Cardiac fibroblast (primary cell): Measurements from ENCODE around the gene DPF1.

Experiments
- DNase-seq, 2 donors: peaks; one replicate each; pipeline versions ENCODE4 v3.0.0 to v3.0.0-alpha.2; 2010; ENCODE audit warnings: low read depth in 2 of 2
- H3K4me3 ChIP-seq, 2 donors: replicated peaks in 1 of 2; 1 replicate in 1 of 2; 2 replicates in 1 of 2; pipeline ENCODE4 v1.5.1; 2011; ENCODE audit warnings: low read depth in 2 of 2, low read length in 2 of 2, mild to moderate bottlenecking in 2 of 2, moderate library complexity in 1 of 2
- TF ChIP-seq, protein P1 (sequence below): IDR thresholded peaks from one replicate; pipeline ENCODE4 v1.5.1; 2011; ENCODE audit warnings: low read depth, mild to moderate bottlenecking, low read length, inconsistent platforms

DPF1 gene

DNA sequence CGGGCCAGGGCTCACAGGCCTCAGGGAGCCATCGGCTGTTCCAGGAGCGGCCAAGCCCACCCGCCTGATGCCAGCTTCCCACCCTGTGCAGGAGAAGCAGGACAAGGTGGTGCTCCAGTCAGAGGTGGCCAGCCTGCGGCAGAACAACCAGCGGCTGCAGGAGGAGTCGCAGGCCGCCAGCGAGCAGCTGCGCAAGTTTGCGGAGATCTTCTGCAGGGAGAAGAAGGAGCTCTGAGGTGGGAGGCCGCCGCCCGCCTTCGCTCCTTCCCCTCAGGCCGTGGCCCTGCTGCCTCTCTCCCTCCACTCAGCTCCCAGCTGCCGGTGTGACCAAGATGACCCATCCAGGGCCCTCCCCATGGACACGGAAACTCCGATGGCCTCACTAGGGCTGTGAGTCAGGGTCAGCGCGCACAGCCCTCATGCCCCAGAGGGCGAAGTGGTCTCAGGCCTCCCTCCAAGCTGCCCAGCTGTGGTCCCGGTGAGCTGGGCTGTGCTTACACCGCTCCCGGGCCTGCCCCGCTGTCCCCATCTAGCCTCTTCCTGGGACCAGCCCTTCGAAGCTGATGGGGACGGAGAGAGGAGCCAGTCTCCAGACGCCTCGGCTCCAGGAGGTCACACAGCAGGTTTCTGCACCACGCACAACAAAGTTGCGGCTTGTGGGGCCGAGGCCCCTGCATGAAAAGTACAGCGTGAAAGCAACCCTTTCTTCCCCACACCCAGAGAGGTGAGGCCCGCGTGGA lies 17.8 kb downstream of the DPF1 start:
- TF ChIP-seq, protein P1, sequence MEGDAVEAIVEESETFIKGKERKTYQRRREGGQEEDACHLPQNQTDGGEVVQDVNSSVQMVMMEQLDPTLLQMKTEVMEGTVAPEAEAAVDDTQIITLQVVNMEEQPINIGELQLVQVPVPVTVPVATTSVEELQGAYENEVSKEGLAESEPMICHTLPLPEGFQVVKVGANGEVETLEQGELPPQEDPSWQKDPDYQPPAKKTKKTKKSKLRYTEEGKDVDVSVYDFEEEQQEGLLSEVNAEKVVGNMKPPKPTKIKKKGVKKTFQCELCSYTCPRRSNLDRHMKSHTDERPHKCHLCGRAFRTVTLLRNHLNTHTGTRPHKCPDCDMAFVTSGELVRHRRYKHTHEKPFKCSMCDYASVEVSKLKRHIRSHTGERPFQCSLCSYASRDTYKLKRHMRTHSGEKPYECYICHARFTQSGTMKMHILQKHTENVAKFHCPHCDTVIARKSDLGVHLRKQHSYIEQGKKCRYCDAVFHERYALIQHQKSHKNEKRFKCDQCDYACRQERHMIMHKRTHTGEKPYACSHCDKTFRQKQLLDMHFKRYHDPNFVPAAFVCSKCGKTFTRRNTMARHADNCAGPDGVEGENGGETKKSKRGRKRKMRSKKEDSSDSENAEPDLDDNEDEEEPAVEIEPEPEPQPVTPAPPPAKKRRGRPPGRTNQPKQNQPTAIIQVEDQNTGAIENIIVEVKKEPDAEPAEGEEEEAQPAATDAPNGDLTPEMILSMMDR = no peak
- no peak for DNase-seq
- no peak overlapping the region for H3K4me3 ChIP-seq

DNA sequence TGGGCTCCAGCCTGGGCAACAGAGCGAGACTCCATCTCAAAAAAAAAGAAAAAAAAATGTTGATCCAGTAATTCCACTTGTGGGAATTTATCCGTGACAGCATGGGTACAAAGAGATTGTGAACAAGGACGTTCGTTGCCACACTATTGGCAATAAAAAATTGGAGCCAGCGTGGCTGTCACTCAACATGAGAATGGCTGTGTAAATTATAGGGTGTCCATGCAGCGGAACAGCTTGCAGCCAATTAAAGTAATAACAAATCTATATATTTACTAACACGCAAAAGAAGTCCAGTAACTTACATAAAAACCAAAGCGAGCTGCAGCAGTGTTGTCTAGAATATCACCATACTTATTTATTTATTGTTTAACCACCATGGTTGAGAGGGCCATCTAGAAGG lies 19.3 kb downstream of the DPF1 start:
- no peak overlapping the region for H3K4me3 ChIP-seq
- TF ChIP-seq, protein P1 = no peak
- no peak for DNase-seq

DNA sequence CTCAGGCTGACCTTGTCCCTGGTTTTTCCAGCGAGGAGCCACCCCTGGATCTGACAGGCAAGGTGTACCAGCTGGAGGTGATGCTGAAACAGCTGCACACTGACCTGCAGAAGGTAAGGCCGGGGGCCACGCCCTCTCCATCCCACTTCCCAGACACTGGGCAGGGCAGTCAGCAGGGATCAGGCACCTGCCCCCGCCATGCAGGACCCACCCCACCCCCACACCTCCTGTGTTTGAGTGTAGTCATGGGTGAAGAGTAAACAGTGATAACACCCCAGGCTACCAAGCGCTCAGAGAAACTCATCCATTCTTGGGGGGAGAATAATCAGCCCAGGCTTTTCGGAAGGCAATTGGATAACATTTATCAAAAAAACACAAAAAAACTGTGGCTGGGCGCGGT lies 19.9 kb downstream of the DPF1 start:
- DNase-seq = no peak
- TF ChIP-seq, protein P1 = no peak
- H3K4me3 ChIP-seq = no peak overlapping the region

DNA sequence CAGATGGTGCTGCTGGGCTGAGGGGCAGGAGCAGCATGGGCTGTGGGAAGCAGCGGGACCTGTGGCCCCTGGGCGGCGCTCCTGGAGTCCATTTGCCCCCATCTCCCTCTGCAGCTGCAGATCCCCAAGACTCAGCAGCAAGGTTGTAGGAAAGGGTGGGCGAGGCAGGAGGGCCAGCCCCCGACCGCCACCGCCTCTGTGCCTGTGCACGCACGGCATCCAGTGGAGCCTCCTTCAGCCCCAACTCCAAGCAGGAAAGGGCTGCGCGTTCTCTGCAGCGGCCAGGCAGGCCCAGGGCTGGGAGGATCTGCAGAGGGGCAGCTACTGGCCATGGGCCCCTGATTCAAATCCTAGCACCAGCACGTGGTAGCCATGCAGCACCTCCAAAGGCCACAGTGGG lies 20.8 kb downstream of the DPF1 start:
- TF ChIP-seq, protein P1 = no peak
- no peak for DNase-seq
- no peak overlapping the region for H3K4me3 ChIP-seq

DNA sequence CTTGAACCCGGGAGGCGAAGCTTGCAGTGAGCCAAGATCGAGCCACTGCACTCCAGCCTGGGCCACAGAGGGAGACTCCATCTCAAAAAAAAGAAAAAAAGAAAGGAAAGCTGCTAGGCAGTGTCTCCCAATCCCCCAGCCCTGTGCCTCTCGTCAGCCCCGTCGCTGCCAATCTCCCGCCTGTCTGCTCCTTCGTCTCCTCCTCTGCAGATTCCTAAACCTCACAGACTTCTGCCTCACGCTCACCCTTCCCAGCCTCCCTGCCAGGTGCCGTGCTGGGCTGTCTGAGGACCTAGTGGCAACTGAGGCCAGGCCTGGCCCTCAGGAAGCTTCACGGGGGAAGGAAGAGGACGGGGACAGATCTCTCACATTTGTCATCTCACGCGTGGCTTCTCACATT lies 21.5 kb downstream of the DPF1 start:
- no peak for DNase-seq
- H3K4me3 ChIP-seq = no peak overlapping the region
- TF ChIP-seq, protein P1 = no peak

DNA sequence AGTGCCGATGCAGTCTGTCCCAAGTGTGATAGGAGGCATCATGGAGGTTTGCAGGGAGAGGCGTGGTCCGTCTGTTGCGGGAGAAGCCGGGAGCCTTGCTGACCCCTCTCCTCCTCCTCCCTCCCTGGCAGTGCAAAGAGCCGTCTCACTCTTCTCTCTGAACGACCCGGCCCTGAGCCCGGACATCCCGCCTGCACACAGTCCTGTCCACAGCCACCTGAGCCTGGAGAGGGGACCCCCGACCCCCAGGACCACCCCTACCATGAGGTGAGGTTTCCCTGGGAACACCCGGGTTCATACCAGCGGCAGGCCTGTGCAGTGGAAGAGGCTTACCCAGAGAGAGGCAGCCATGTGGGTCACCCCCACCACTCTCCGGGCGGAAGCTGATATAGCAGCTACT lies 22.3 kb downstream of the DPF1 start:
- TF ChIP-seq, protein P1 = no peak
- no peak overlapping the region for H3K4me3 ChIP-seq
- no peak for DNase-seq

DNA sequence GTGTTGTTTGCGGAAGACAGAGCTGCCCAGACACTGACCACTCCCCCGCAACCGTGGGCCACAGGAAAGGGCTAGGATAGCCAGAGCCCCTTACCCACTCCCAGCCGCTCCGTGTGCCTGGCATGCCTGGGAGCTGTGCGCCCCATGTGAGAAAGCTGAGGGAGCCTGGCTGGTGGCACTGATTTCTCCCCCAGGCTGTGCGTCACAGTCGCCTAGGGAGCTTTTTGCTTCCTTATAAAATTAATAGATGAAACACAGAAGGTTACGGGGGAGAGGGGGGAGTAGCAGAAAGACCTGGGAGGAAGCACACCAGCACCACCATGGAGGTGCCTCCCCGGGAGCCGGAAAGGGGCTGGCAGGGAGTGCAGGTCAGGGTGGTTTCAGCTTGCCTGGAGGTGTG lies 24.7 kb downstream of the DPF1 start:
- H3K4me3 ChIP-seq = no peak overlapping the region
- TF ChIP-seq, protein P1 = no peak
- no peak for DNase-seq
